ENCODE measurements around the gene ELOB. TPM values are rescaled to one million over a fixed set of nuclear protein-coding genes. Genes with fewer than 3 reads are reported as not detected.

ELOB gene
- polyA plus RNA-seq, 1 of the 3 experiments (the other 2 are of a cell fraction) = 329 TPM

GRCh38 chr16:2739625-2740430 is 37.3 kb downstream of the ELOB start:
- no peak for DNase-seq
- Histone ChIP-seq H3K4me1 (ENCODE audit: control insufficient read depth in 1 of 2, insufficient read depth in 2 of 2, low read depth in 1 of 2, low read length in 1 of 2) (no peaks in the 10 kb centered on the region; a peak in 1 of 4 replicates), H3K79me2 (ENCODE audit: insufficient read depth) (no peaks in the 10 kb centered on the region), H3K27me3 (ENCODE audit: insufficient read depth) (no peaks in the 10 kb centered on the region), H3K4me3 (ENCODE audit: low read depth in 2 of 2, low read length in 1 of 2) (no peak overlapping the region), H3F3A (replicated peaks; ENCODE audit: insufficient read depth) (no peaks in the 10 kb centered on the region), H3K9ac (no peak overlapping the region), H3K27ac (ENCODE audit: low read depth in 2 of 2, low read length in 1 of 2) (no peak overlapping the region), H3K9me2 (no peaks in the 10 kb centered on the region), H3K9me3 (no peaks in the 10 kb centered on the region), H4K20me1 (ENCODE audit: insufficient read depth) (no peaks in the 10 kb centered on the region), H3K36me3 (replicated peaks in 1 of 2; ENCODE audit: control insufficient read depth in 1 of 2, insufficient read depth in 2 of 2, low read length in 1 of 2) (no peaks in the 10 kb centered on the region), H2AFZ (ENCODE audit: low read depth) (no peak overlapping the region), H3K4me2 (no peak overlapping the region)
- TF ChIP-seq MXI1 (IDR thresholded peaks at IDR 0.05; ENCODE audit: low read depth, low read length) = no peak
- no peak for TF ChIP-seq FOXM1 (IDR thresholded peaks at IDR 0.05; ENCODE audit: low read depth)
- no peak for TF ChIP-seq EP300 (IDR thresholded peaks at IDR 0.05; ENCODE audit: borderline replicate concordance in 1 of 2, low read depth in 1 of 2, low read length in 1 of 2)
- TF ChIP-seq TEAD4 (IDR thresholded peaks at IDR 0.05; ENCODE audit: borderline replicate concordance, insufficient read depth) = no peak
- TF ChIP-seq TAF1 (IDR thresholded peaks at IDR 0.05; ENCODE audit: borderline replicate concordance, low read depth, low read length) = no peak
- TF ChIP-seq NFIC (IDR thresholded peaks at IDR 0.05; ENCODE audit: borderline replicate concordance) = no peak
- no peak for TF ChIP-seq GATA2 (CRISPR knock-in tag; IDR thresholded peaks at IDR 0.05)
- ChIA-PET POLR2A (interaction anchor here (0.6 kb wide), 1 partner anchor 121 kb away, joined by 3 read pairs; no protein-coding TSS in a partner anchor), CTCF (no interaction called here)
- WGBS (ENCODE audit: low lambda C conversion rate) = 77% methylated on average over 6 of the region's 8 CpGs

GRCh38 chr16:2738615-2739014 is 38.5 kb downstream of the ELOB start:
- H3F3A ChIP-seq (replicated peaks; ENCODE audit: insufficient read depth) = no peaks in the 10 kb centered on the region
- no peak overlapping the region for H3K4me2 ChIP-seq
- no peaks in the 10 kb centered on the region for H3K79me2 ChIP-seq (ENCODE audit: insufficient read depth)
- H3K9ac ChIP-seq = no peak overlapping the region
- CTCF ChIA-PET = no interaction called here
- H3K9me2 ChIP-seq = no peaks in the 10 kb centered on the region
- no peaks in the 10 kb centered on the region for H3K9me3 ChIP-seq
- H3K4me3 ChIP-seq (ENCODE audit: low read depth in 2 of 2, low read length in 1 of 2) = no peak overlapping the region
- TF ChIP-seq, protein P1, sequence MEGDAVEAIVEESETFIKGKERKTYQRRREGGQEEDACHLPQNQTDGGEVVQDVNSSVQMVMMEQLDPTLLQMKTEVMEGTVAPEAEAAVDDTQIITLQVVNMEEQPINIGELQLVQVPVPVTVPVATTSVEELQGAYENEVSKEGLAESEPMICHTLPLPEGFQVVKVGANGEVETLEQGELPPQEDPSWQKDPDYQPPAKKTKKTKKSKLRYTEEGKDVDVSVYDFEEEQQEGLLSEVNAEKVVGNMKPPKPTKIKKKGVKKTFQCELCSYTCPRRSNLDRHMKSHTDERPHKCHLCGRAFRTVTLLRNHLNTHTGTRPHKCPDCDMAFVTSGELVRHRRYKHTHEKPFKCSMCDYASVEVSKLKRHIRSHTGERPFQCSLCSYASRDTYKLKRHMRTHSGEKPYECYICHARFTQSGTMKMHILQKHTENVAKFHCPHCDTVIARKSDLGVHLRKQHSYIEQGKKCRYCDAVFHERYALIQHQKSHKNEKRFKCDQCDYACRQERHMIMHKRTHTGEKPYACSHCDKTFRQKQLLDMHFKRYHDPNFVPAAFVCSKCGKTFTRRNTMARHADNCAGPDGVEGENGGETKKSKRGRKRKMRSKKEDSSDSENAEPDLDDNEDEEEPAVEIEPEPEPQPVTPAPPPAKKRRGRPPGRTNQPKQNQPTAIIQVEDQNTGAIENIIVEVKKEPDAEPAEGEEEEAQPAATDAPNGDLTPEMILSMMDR (IDR thresholded peaks at IDR 0.05) = no peak
- no peak for TF ChIP-seq TAF1 (IDR thresholded peaks at IDR 0.05; ENCODE audit: borderline replicate concordance, low read depth, low read length)
- TF ChIP-seq SIN3A (IDR thresholded peaks at IDR 0.05; ENCODE audit: borderline replicate concordance, low read depth, low read length) = no peak
- no peak for TF ChIP-seq RAD21 (IDR thresholded peaks at IDR 0.05; ENCODE audit: low read length)
- no peak for TF ChIP-seq GATA2 (CRISPR knock-in tag; IDR thresholded peaks at IDR 0.05)
- no peak for TF ChIP-seq REST (IDR thresholded peaks at IDR 0.05; ENCODE audit: low read depth, low read length)
- TF ChIP-seq RCOR1 (IDR thresholded peaks at IDR 0.05; ENCODE audit: low read length) = no peak
- no peak for TF ChIP-seq NRF1 (IDR thresholded peaks at IDR 0.05; ENCODE audit: low read depth, low read length)
- TF ChIP-seq RFX5 (IDR thresholded peaks at IDR 0.05; ENCODE audit: low read length) = no peak
- TF ChIP-seq CHD2 (IDR thresholded peaks at IDR 0.05; ENCODE audit: low read length, partially characterized antibody) = no peak
- TF ChIP-seq YY1 (IDR thresholded peaks at IDR 0.05; ENCODE audit: low read depth) = no peak
- no peak for TF ChIP-seq EP300 (IDR thresholded peaks at IDR 0.05; ENCODE audit: borderline replicate concordance in 1 of 2, low read depth in 1 of 2, low read length in 1 of 2)
- no peak for TF ChIP-seq FOXM1 (IDR thresholded peaks at IDR 0.05; ENCODE audit: low read depth)
- no peak for TF ChIP-seq RXRA (IDR thresholded peaks at IDR 0.05; ENCODE audit: borderline replicate concordance, low read depth)
- TF ChIP-seq, protein P2, sequence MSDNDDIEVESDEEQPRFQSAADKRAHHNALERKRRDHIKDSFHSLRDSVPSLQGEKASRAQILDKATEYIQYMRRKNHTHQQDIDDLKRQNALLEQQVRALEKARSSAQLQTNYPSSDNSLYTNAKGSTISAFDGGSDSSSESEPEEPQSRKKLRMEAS (IDR thresholded peaks at IDR 0.05; ENCODE audit: low read depth) = no peak
- no peak for TF ChIP-seq EZH2phosphoT487 (IDR thresholded peaks at IDR 0.05; ENCODE audit: borderline replicate concordance, low read depth)
- H2AFZ ChIP-seq (ENCODE audit: low read depth) = no peak overlapping the region
- H3K4me1 ChIP-seq (ENCODE audit: control insufficient read depth in 1 of 2, insufficient read depth in 2 of 2, low read depth in 1 of 2, low read length in 1 of 2) = no peaks in the 10 kb centered on the region; a peak in 1 of 4 replicates
- H3K36me3 ChIP-seq (replicated peaks in 1 of 2; ENCODE audit: control insufficient read depth in 1 of 2, insufficient read depth in 2 of 2, low read length in 1 of 2) = no peaks in the 10 kb centered on the region
- no peaks in the 10 kb centered on the region for H4K20me1 ChIP-seq (ENCODE audit: insufficient read depth)
- no CpG with 5 or more reads among the region's 5 CpGs for WGBS (ENCODE audit: low lambda C conversion rate)
- no peaks in the 10 kb centered on the region for H3K27me3 ChIP-seq (ENCODE audit: insufficient read depth)
- DNase-seq = no peak
- H3K27ac ChIP-seq (ENCODE audit: low read depth in 2 of 2, low read length in 1 of 2) = no peak overlapping the region
- POLR2A ChIA-PET = no interaction called here

Data from SK-N-SH (cell line).